ENCODE results near the gene FRMD1.

DNA sequence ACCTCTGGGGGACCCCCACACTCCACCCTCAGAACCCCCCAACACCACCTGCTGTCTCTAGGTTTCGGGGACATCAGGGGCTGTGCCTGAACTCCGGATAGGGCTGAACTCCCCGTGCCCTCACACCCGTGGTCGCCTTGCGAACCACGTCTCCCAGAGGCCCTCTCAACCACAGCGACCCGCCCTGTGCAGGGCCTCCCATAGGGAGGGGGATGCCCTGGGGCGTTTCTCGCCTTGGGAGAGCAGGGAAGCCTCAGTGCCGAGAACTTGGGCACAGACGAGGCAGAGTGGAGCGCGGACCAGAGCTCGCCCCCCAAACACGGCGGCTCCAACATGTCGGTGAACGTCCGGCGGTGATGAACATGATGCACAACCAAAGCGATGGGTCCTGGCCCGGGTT is 6.8 kb downstream of the FRMD1 start:
- TF ChIP-seq POLR2A (IDR thresholded peaks at IDR 0.05; ENCODE audit: control extremely low read depth in 1 of 2, low read depth in 2 of 2, low read length in 2 of 2) = no peak
- TF ChIP-seq CREB1 (IDR thresholded peaks at IDR 0.05) = no peak
- TF ChIP-seq, protein P1, sequence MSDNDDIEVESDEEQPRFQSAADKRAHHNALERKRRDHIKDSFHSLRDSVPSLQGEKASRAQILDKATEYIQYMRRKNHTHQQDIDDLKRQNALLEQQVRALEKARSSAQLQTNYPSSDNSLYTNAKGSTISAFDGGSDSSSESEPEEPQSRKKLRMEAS (IDR thresholded peaks at IDR 0.05) = no peak
- no peak for TF ChIP-seq KDM5A (IDR thresholded peaks at IDR 0.05; ENCODE audit: low read length)
- TF ChIP-seq HDAC2 (IDR thresholded peaks at IDR 0.05; ENCODE audit: borderline replicate concordance in 1 of 2, low read depth in 2 of 2, low read length in 2 of 2) = no peak
- TF ChIP-seq SAP30 (IDR thresholded peaks at IDR 0.05; ENCODE audit: insufficient read depth, insufficient replicate concordance, low read length) = no peak
- TF ChIP-seq, protein P2, sequence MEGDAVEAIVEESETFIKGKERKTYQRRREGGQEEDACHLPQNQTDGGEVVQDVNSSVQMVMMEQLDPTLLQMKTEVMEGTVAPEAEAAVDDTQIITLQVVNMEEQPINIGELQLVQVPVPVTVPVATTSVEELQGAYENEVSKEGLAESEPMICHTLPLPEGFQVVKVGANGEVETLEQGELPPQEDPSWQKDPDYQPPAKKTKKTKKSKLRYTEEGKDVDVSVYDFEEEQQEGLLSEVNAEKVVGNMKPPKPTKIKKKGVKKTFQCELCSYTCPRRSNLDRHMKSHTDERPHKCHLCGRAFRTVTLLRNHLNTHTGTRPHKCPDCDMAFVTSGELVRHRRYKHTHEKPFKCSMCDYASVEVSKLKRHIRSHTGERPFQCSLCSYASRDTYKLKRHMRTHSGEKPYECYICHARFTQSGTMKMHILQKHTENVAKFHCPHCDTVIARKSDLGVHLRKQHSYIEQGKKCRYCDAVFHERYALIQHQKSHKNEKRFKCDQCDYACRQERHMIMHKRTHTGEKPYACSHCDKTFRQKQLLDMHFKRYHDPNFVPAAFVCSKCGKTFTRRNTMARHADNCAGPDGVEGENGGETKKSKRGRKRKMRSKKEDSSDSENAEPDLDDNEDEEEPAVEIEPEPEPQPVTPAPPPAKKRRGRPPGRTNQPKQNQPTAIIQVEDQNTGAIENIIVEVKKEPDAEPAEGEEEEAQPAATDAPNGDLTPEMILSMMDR (IDR thresholded peaks at IDR 0.05; ENCODE audit: control extremely low read depth in 1 of 3, insufficient read depth in 1 of 3, low read depth in 1 of 3, low read length in 3 of 3) = no peak
- TF ChIP-seq EZH2 (IDR thresholded peaks at IDR 0.05; ENCODE audit: low read depth, low read length, severe bottlenecking) = no peak
- TF ChIP-seq EGR1 (IDR thresholded peaks at IDR 0.05; ENCODE audit: borderline replicate concordance, low read depth, low read length) = no peak
- no peak for TF ChIP-seq SP2 (IDR thresholded peaks at IDR 0.05; ENCODE audit: low read length)
- TF ChIP-seq CEBPB (IDR thresholded peaks at IDR 0.05; ENCODE audit: low read depth, low read length) = no peak
